A549 (cell line): ENCODE data around the gene DOLPP1. TPM values are rescaled to one million over a fixed set of nuclear protein-coding genes. Genes with fewer than 3 reads are reported as not detected.

Experiments
- ATAC-seq, 2 experiments: fragments of 200-7000 bp in 1 of 2; fragments of >200 bp in 1 of 2; cut with Nextera tagmentation in 1 of 2; cut with Tn5 transposase in 1 of 2; 3 replicates each; pipeline versions ENCODE4 v1.8.0 to v1.9.1; 2018 to 2020; ENCODE audit warnings: mild to moderate bottlenecking in 1 of 2, moderate library complexity in 1 of 2
- CTCF ChIA-PET: fragments of 300-600 bp; sonication (Branson Sonifier 250); formaldehyde crosslinking; extraction: SDS; loops from one replicate; lab custom pipeline; 2021; ENCODE audit warnings: antibody characterized with exemption, inconsistent platforms; lab: Yijun Ruan, JAX
- POLR2A ChIA-PET: fragments of 350-600 bp; formaldehyde crosslinking; extraction: SDS; loops from one replicate; lab custom pipeline; 2021; ENCODE audit warnings: antibody characterized with exemption, inconsistent platforms; lab: Yijun Ruan, JAX
- DNase-seq, 2 experiments: peaks; one replicate each; pipeline versions ENCODE4 v3.0.0 to v3.0.0-alpha.2; 2011 to 2016; ENCODE audit warnings: low read depth in 1 of 2, low spot score in 1 of 2
- FAIRE-seq: peaks from 2 replicates; lab custom pipeline; 2011; peaks lifted over from hg19 to GRCh38; lab: Jason Lieb, UNC
- H3K27ac ChIP-seq, 2 experiments: fragments of >200 bp; sonication (Bioruptor Twin); formaldehyde crosslinking; 3 replicates each; pipeline ENCODE4 v1.5.1; 2016 to 2017
- H3K4me1 ChIP-seq: fragments of >200 bp; sonication (Bioruptor Twin); formaldehyde crosslinking; 3 replicates; pipeline ENCODE4 v1.6.1; 2016
- H3K4me2 ChIP-seq: fragments of >200 bp; sonication (Bioruptor Twin); formaldehyde crosslinking; 3 replicates; pipeline ENCODE4 v1.6.1; 2016
- H3K4me3 ChIP-seq: fragments of >200 bp; sonication (Bioruptor Twin); formaldehyde crosslinking; 3 replicates; pipeline ENCODE4 v1.5.1; 2016
- H3K9me3 ChIP-seq: fragments of >200 bp; sonication (Bioruptor Twin); formaldehyde crosslinking; 3 replicates; pipeline ENCODE4 v1.6.1; 2016
- CBX8 ChIP-seq: fragments of 200-600 bp; sonication (generic); IDR thresholded peaks from 2 replicates; pipeline ENCODE4 v1.6.1; 2016
- CEBPB ChIP-seq, 2 experiments: fragments of >200 bp in 1 of 2; sonication (Bioruptor Twin) in 1 of 2; formaldehyde crosslinking in 1 of 2; IDR thresholded peaks; 2 replicates each; pipeline ENCODE4 v1.6.1; 2012 to 2016
- EHMT2 ChIP-seq: fragments of 200-600 bp; sonication (generic); IDR thresholded peaks from 2 replicates; pipeline ENCODE4 v1.6.1; 2016; ENCODE audit warnings: antibody characterized with exemption, low read depth, mild to moderate bottlenecking, moderate library complexity
- EP300 ChIP-seq, 2 experiments: fragments of >200 bp; sonication (Bioruptor Twin); formaldehyde crosslinking; IDR thresholded peaks; 2 replicates in 1 of 2; 3 replicates in 1 of 2; pipeline ENCODE4 v1.6.1; 2016 to 2017
- FOSB ChIP-seq: fragments of 250-450 bp; sonication (Bioruptor Pico); IDR thresholded peaks from 2 replicates; pipeline ENCODE4 v1.5.0; 2020; ENCODE audit warnings: mild to moderate bottlenecking, moderate library complexity
- FOSL2 ChIP-seq, 2 experiments: fragments of 450-650 bp in 1 of 2; fragments of >200 bp in 1 of 2; sonication (Bioruptor Twin) in 1 of 2; formaldehyde crosslinking; IDR thresholded peaks; 2 replicates each; pipeline versions ENCODE4 v1.5.0 to v1.6.1; 2016 to 2020; ENCODE audit warnings: mild to moderate bottlenecking in 1 of 2, moderate library complexity in 1 of 2
- FOXS1 ChIP-seq: fragments of 250-450 bp; sonication (Bioruptor Pico); IDR thresholded peaks from 2 replicates; pipeline ENCODE4 v1.5.0; 2020; ENCODE audit warnings: mild to moderate bottlenecking, moderate library complexity
- HES2 ChIP-seq: fragments of >200 bp; sonication (Bioruptor Twin); formaldehyde crosslinking; IDR thresholded peaks from 2 replicates; pipeline ENCODE4 v1.6.1; 2016
- JUN ChIP-seq, 2 experiments: fragments of >200 bp; sonication (Bioruptor Twin); formaldehyde crosslinking; IDR thresholded peaks; 2 replicates in 1 of 2; 3 replicates in 1 of 2; pipeline ENCODE4 v1.6.1; 2016 to 2017
- KDM5A ChIP-seq: fragments of 200-600 bp; sonication (generic); IDR thresholded peaks from 2 replicates; pipeline ENCODE4 v1.6.1; 2016; ENCODE audit warnings: antibody characterized with exemption, mild to moderate bottlenecking
- NR3C1 ChIP-seq: fragments of >200 bp; sonication (Bioruptor Twin); formaldehyde crosslinking; IDR thresholded peaks from 3 replicates; pipeline ENCODE4 v1.6.1; 2017
- PBX3 ChIP-seq: IDR thresholded peaks from 2 replicates; pipeline ENCODE4 v1.6.1; 2012
- PHF8 ChIP-seq: fragments of 200-600 bp; sonication (generic); IDR thresholded peaks from 2 replicates; pipeline ENCODE4 v1.6.1; 2016; ENCODE audit warnings: low read depth, mild to moderate bottlenecking, antibody characterized with exemption, moderate library complexity, borderline replicate concordance
- REST ChIP-seq: fragments of 200-600 bp; sonication (generic); IDR thresholded peaks from 2 replicates; pipeline ENCODE4 v1.6.1; 2016; ENCODE audit warnings: antibody characterized with exemption, mild to moderate bottlenecking, moderate library complexity
- RFX5 ChIP-seq: fragments of 450-650 bp; IDR thresholded peaks from 2 replicates; pipeline ENCODE4 v1.7.1; 2014; ENCODE audit warnings: antibody characterized with exemption, mild to moderate bottlenecking, moderate library complexity
- USF2 ChIP-seq: fragments of 450-650 bp; IDR thresholded peaks from 2 replicates; pipeline ENCODE4 v1.6.1; 2014; ENCODE audit warnings: antibody characterized with exemption
- ZC3H11A ChIP-seq: fragments of 450-650 bp; IDR thresholded peaks from 2 replicates; pipeline ENCODE4 v1.6.1; 2014; ENCODE audit warnings: antibody characterized with exemption, mild to moderate bottlenecking
- ZNF302 ChIP-seq: fragments of 250-450 bp; sonication (Bioruptor Pico); IDR thresholded peaks from 2 replicates; pipeline ENCODE4 v1.9.0; 2021; ENCODE audit warnings: inconsistent platforms, mild to moderate bottlenecking, moderate library complexity
- ZSCAN20 ChIP-seq: fragments of 250-450 bp; sonication (Bioruptor Pico); IDR thresholded peaks from 2 replicates; pipeline ENCODE4 v1.8.0; 2022; ENCODE audit warnings: mild to moderate bottlenecking, moderate library complexity
- WGBS: methylation state at CpG from one replicate; pipeline ENCODE4 v1.1.6; 2017; ENCODE audit errors: missing lambda C conversion rate; 5-methylcytosine and 5-hydroxymethylcytosine counted together
- polyA plus RNA-seq, 4 experiments: library from polyadenylated mRNA; depleted of rRNA in 3 of 4; stranded (reverse); fragments of >200 nt; fragmentation: RNase III in 1 of 4; extraction: RNeasy Plus Mini Kit Qiagen cat#74134 plus additional on column Dnase treatment in 1 of 4; gene quantifications; 2 replicates in 3 of 4; 3 replicates in 1 of 4; pipeline ENCODE4 v1.2.3, GENCODE V29; 2011 to 2017

The DOLPP1 gene
- polyA plus RNA-seq, 2 of the 4 experiments (the other 2 are of a cell fraction): 23.5 to 25.6 TPM

- TF ChIP-seq PBX3: no peak
- TF ChIP-seq HES2: no peak
- no peak for TF ChIP-seq JUN (IDR thresholded peaks at IDR 0.05)
- TF ChIP-seq ZSCAN20 (CRISPR knock-in tag): no peak
- no peak for TF ChIP-seq EHMT2
- no peak for TF ChIP-seq FOSB (CRISPR knock-in tag)
- no peak for TF ChIP-seq USF2
- TF ChIP-seq FOXS1 (CRISPR knock-in tag): no peak
- TF ChIP-seq ZC3H11A: no peak
- TF ChIP-seq CBX8: no peak
- no peak for TF ChIP-seq ZNF302 (CRISPR knock-in tag)
- TF ChIP-seq RFX5: no peak
- no peak for TF ChIP-seq KDM5A
- TF ChIP-seq NR3C1: no peak
- FAIRE-seq (no peak), ATAC-seq (no peak), DNase-seq (no peak)
- Histone ChIP-seq H3K9me3 (no peaks in the 10 kb centered on the region), H3K4me3 (no peak overlapping the region), H3K27ac (peak overlapping the region in 1 of 2 experiments; percentile 73; a peak in 3 of 6 replicates), H3K4me2 (no peak overlapping the region), H3K4me1 (peaks cover 14% of the 10 kb centered on the region; the same call in 2 of the 3 replicates)
- ChIA-PET POLR2A (no interaction called here), CTCF (interaction anchor here (0.6 to 27.9 kb wide), 7 partner anchors 9 to 507 kb away, joined by 3 to 947 read pairs (median 5); partner anchors contain the start of genes ASB6, C9orf50 and NTMT1)
- 87% methylated on average over 3 of the region's 3 CpGs for WGBS
Observed at GRCh38 chr9:129124506-129125069, 43.7 kb downstream of the DOLPP1 start.

- no peak for FAIRE-seq
- ChIA-PET POLR2A (interaction anchor here (1.4 kb wide), 1 partner anchor 17 kb away, joined by 4 read pairs; no protein-coding TSS in a partner anchor), CTCF (interaction anchor here (0.6 to 27.9 kb wide), 6 partner anchors 8 to 506 kb away, joined by 3 to 947 read pairs (median 138); partner anchors contain the start of genes ASB6, C9orf50 and NTMT1)
- WGBS: 76% methylated on average over 8 of the region's 8 CpGs
- TF ChIP-seq FOSL2 (IDR thresholded peaks at IDR 0.05) (0 out of 2 replicates have a peak, but pooled peaks have one; percentile 20), FOSL2 (CRISPR knock-in tag; IDR thresholded peaks at IDR 0.05) (peak; percentile 69), PHF8 (no peak), CEBPB (IDR thresholded peaks at IDR 0.05) (peak in 1 of 2 experiments; percentile 34; a peak in 1 of 4 replicates), EP300 (IDR thresholded peaks at IDR 0.05) (peak in 1 of 2 experiments; percentile 32; a peak in 1 of 5 replicates), JUN (IDR thresholded peaks at IDR 0.05) (peak in 1 of 2 experiments; percentile 18; a peak in 1 of 5 replicates), REST (no peak)
- TF ChIP-seq, all 56 proteins: peak for 4
- Histone ChIP-seq H3K4me3 (no peak overlapping the region), H3K9me3 (no peaks in the 10 kb centered on the region), H3K4me2 (no peak overlapping the region), H3K27ac (peak overlapping the region in 1 of 2 experiments; percentile 73; a peak in 2 of 6 replicates), H3K4me1 (peaks cover 14% of the 10 kb centered on the region; the same call in 2 of the 3 replicates)
- DNase-seq (peak in 1 of 2 experiments; percentile 50), ATAC-seq (peak; percentile 64 to 69; a peak in 4 of 6 replicates)
Observed at GRCh38 chr9:129125478-129125877, 44.6 kb downstream of the DOLPP1 start.
